ENCODE measurements around the gene MARCHF10.
"Not testable (repeated sequence)": the region's sequence is repeated elsewhere in the genome, so short reads cannot be mapped to it uniquely, and the experiment has no call there.

Gene MARCHF10

GRCh38 chr17:62785983-62786382, 22.1 kb downstream of the MARCHF10 start:
- not testable (repeated sequence) for DNase-seq

- no peak for DNase-seq
These were observed 25.3 kb downstream of the MARCHF10 start for GRCh38 chr17:62782730-62783270.

DNA sequence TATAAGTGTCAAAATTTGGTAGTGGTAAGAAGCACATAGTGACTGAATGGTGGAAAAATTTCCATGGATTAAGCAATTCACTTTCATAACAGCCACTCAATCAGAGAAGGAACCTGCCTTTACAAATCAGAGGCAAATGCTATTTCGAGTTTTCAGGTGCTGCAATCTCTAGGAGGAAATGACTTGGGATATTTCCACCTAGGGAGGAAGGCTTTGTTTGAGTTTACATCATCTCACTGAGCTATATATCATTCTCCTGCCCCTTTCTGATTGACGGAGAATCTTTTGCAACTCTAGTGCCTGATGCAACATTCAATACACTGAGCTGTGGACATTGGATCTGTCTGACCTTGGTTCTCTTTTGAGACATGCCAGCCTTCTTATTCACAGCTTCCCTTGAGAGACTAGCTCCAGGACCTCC, 26.3 kb downstream of the MARCHF10 start:
- no peak for DNase-seq

DNA sequence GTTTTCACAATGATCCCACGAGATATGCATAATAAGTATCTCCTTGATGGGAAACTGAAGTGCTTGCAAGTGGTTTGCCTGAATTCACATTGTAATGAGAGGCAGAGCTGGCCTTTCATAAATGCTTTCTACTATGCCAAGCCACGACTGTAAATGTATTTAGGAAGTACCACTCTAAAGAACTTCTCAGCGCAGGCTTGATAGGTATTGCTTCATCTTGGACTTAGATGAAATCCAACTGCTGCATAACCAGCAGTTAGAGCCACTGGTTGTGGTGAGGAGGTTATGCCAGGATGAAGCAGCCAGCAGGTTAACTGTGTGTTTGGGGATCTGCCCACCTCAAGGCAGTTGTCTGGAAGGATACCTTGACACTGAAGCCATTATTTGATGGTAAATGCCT, 26.8 kb downstream of the MARCHF10 start:
- DNase-seq = no peak

- DNase-seq = no peak
These were observed 27.2 kb downstream of the MARCHF10 start for GRCh38 chr17:62780951-62781350.

DNA sequence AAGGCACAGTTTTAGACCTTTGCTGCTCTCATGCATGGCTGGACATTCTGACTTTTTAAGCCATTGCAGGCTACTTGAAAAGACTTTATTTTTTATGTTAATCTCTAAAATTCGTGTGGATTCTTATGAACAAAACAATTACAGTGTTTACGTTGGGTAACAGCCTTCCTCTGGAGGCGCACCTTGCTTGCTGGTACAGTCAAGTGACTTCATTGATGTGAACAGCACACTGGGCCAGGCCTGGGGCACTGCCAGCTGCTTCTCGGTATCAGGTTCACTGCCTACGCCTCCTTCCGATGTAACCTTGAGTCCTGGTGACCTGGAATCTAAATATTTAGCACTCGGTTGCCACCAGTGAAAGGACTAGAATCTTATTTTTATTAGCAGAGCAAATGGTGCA, 27.8 kb downstream of the MARCHF10 start:
- DNase-seq = no peak

GRCh38 chr17:62778990-62779681, 29.0 kb downstream of the MARCHF10 start:
- DNase-seq = no peak

DNA sequence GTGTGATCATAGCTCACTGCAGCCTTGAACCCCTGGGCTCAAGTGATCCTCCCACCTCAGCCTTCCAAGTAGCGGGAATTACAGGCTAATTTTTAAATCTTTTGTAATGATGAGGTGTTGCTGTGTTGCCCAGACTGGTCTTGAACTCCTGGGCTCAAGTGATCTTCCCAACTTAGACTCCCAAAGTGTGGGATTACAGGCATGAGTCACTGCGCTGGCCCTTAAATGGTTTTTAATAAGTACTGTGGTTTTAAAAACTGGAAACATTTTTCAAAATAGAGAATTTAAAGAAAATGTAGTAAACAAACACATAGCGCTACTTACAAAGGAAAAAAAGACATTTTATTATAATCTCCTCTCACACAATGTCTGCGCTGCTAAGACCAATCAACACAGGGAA, 32.2 kb downstream of the MARCHF10 start:
- no peak for DNase-seq

DNA sequence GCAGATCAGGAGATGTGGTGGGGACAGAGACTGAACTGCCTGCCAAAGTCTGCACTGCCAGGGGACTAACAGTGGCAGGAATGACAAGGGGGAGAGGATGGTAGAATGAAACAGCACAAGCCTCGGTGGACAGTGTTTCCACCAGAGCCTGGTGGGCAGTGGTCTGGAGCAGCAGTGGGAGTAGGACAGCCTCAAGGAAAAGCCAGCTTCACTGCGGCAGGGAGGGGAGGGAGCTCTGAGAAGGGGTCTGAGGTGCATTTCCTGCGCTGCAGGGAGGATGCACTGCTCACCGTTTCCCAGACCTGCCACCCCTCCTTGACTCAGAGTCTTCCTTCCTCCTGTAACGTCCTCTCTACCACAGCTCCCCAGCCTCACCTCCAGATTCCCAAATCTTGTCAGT, 33.8 kb downstream of the MARCHF10 start:
- DNase-seq = no peak

DNA sequence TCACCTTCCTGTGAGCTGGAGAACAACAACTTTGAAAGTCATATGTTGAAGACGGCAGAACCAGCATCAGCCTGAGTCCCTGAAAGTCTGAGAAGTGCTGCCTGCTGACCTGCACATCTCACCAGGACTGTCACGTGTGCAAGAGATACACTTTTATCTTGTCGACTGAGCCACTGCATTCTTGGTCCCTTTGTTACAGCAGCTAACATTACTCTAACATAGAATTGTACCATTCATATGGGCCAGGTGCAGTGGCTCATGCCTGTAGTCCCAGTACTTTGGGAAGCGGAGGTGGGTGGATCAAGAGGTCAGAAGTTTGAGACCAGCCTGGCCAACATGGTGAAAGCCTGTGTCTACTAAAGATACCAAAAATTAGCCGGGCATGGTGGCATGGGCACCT, 40.1 kb downstream of the MARCHF10 start:
- DNase-seq = no peak

DNA sequence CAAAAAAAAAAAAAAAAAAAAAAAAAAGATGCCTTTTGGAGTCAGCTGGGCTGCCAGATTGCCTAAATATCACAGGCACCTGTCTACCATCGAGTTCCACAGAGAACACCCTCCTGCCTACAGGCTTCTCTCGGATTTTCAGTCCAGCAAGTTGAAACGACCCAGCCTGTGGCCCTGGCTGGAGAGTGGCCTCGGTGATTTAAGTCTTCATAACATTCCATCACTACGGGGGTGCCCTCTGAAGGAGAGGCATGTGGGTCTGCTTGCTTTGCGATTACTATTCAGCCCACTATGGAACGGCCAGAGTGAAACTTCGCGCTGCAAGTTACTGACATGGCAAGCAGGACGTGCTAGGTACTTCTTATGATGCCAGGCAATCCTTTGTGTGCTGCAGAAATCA, 42.8 kb downstream of the MARCHF10 start:
- no peak for DNase-seq

GRCh38 chr17:62763891-62764600, 44.1 kb downstream of the MARCHF10 start:
- DNase-seq = no peak

DNA sequence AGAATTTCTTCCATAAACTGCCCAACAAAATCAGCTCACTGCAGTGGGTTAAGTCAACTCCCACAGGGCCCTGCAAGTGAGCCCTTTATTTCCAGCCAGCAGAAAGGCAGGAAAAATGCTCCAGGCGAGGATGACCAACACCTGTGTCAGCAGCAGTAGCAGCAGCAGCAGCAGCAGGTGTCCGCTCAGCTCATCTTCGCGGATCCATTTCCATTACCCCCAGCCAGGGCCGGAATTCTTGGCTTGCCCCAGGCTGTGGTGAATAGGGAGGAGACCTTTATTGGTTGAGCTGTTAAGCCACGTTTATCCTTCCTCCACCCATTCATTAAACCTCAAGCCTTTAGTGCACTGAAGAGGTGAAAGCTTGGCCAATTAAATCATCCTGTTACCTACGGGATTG, 46.2 kb downstream of the MARCHF10 start:
- DNase-seq = no peak

GRCh38 chr17:62760945-62761267, 47.2 kb downstream of the MARCHF10 start:
- no peak for DNase-seq

- no peak for DNase-seq
These were observed 47.8 kb downstream of the MARCHF10 start for GRCh38 chr17:62760059-62760944.

DNA sequence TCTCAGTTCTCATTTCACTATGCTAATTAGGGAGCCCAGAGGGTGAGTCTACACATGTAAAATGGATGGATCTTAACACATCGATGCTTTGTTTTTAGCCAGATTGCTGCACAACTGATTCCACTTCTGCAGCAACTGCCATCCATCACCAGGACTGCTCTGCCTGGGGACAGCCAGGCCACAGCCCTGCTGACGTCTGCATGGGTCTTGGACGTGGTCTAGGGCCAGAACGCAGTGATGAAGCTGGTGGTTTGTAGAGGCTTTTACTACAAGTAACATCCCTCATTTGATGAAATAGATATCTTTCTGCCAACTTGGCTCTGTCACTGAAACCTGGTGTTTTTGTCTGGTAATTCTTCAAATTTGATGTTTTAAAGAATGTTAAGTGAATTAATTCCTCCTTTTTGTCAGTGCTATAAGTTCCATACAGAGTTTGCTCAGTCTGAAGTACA, 50.6 kb downstream of the MARCHF10 start:
- no peak for DNase-seq

- no peak for DNase-seq
These were observed 51.9 kb downstream of the MARCHF10 start for GRCh38 chr17:62756198-62756597.

GRCh38 chr17:62755141-62755851, 52.8 kb downstream of the MARCHF10 start:
- no peak for DNase-seq

GRCh38 chr17:62754631-62755030, 53.5 kb downstream of the MARCHF10 start:
- no peak for DNase-seq

DNA sequence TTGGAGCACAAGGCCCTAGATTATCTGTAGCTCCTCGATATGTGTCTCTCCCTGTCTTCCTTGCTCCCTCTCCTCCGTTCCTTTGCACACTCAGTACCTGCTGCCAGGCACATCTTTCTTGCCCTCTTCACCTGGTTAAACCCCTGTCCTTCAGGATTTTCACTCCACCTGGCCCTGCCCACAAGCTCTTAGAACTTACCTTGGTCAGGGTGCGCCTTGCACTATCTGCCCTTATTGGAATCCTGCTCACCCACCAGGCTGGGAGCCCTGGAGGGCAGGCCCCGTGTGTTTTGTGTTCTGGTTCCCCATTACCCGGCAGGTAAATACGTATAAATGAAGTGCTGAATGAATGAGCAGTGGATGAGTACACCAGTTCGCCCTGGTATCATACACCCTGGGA, 54.6 kb downstream of the MARCHF10 start:
- no peak for DNase-seq

DNA sequence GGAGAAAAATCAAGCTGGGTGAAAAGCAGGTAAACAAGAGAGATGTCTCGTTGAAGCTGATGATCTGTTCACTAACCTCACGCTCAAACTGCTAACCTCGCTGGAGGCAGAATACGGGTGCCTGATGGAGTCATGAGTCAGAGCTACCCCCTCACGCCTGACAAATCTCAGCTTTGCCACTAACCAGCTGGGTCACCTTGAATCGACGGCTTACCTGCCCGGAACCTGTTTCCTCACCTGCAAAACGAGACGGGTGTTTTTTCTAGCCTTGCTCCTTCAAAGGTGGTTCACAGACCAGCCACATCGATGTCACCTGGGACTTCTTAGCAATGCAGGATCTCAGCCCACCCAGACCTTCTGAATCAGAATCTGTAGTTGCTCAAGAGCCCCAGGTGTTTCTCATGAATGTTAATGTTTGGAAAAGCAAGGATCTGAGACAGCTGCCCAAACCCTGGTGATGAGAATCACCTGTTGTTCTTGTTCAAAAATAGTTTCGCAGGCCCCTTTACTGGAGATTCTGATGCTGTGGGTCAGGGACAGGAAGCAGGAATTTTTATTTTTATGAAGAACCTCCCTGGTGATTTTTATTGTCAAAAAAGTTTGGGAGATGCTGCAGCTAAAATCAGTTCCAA, 56.9 kb downstream of the MARCHF10 start:
- DNase-seq = no peak

DNA sequence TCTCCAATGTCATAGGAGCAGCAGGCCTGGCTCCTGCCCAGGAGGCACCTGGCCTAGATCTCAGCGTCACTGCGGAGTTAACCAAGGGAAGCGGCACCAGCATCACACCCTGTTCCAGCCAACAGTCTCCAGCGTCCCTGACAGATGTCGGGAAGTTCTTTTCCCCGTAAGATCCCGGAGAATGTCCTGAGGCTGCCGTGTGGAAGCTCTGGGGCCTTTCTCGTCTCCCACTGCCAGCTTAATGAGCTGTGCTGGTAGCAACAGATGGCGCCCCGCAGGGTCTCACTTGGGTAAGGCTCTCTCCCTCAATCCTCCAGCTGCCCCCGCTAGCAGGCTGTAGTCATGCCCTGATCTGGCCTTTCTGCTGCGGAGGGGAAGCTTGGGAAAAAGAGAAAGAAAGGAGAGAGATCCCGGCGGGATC, 57.5 kb downstream of the MARCHF10 start:
- DNase-seq = no peak
